Measurements from ENCODE around the gene MLANA.

MLANA gene

DNA sequence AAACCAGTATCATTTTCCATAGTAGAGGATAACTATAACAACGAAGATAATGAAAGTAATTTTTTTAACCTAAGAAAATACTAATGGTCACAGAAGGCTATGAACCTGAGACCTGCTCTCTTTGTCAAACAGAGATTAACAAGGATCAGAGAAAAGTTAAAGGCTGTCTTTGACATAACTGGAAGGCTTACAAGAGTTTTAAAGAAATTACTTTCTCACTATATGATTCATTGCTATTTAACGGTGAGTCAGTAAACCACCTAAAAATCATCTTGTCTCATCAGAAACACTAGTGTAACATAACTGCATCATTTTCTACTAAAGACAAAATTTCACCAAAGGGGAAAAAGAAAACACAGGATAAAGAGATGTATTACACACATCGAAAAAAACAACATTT lies 19.3 kb downstream of the MLANA start:
- intact Hi-C loops (cut with DNase I; ENCODE audit: low total_unique reads), result no loop called here
- Histone ChIP-seq H3K9me3 (no peaks in the 10 kb centered on the region), H3K27ac (no peak overlapping the region), H3K4me1 (no peaks in the 10 kb centered on the region), H3K4me3 (no peak overlapping the region), H3K36me3 (peaks cover 0 to 26% (median 18%) of the 10 kb centered on the region in 3 donors), H3K27me3 (no peaks in the 10 kb centered on the region)
- TF ChIP-seq, protein P1, sequence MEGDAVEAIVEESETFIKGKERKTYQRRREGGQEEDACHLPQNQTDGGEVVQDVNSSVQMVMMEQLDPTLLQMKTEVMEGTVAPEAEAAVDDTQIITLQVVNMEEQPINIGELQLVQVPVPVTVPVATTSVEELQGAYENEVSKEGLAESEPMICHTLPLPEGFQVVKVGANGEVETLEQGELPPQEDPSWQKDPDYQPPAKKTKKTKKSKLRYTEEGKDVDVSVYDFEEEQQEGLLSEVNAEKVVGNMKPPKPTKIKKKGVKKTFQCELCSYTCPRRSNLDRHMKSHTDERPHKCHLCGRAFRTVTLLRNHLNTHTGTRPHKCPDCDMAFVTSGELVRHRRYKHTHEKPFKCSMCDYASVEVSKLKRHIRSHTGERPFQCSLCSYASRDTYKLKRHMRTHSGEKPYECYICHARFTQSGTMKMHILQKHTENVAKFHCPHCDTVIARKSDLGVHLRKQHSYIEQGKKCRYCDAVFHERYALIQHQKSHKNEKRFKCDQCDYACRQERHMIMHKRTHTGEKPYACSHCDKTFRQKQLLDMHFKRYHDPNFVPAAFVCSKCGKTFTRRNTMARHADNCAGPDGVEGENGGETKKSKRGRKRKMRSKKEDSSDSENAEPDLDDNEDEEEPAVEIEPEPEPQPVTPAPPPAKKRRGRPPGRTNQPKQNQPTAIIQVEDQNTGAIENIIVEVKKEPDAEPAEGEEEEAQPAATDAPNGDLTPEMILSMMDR (IDR thresholded peaks at IDR 0.05), result no peak
- no peak for DNase-seq

DNA sequence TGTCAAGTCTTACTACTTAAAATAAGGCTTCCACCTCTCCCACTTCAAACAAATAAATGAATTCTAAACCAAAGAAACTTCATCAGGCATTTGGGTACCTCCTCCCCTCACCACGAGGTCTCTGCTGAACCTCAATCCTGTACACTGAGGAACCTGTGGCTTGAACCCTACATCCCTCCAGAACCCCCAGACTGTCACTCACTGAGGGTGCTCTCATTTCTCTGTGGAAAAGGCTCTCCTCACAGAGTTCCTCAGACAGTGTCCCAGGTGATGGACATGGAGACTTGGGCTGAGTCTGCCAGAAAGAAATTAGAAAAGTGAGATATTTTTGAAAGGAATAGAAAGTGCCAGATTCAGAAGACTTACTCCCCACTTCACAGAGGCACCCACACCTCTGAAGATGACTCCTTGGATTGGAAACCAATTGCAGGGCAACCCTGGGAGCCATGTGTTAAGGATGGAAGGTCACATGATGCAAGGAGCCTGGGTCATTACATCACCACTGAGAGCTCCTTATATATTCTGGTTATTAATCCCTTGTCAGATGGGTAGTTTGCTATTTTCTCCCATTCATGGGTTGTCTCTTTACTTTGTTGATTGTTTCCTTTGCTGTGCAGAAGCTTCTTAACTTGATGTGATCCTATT lies 19.8 kb downstream of the MLANA start:
- H3K27me3 ChIP-seq, result no peaks in the 10 kb centered on the region
- DNase-seq, result no peak
- H3K9me3 ChIP-seq, result no peaks in the 10 kb centered on the region
- TF ChIP-seq, protein P1 (IDR thresholded peaks at IDR 0.05), result no peak
- no peaks in the 10 kb centered on the region for H3K4me1 ChIP-seq
- H3K4me3 ChIP-seq, result no peak overlapping the region
- intact Hi-C loops (cut with DNase I; ENCODE audit: low total_unique reads), result no loop called here
- H3K36me3 ChIP-seq, result peaks cover 0 to 26% (median 18%) of the 10 kb centered on the region in 3 donors
- H3K27ac ChIP-seq, result no peak overlapping the region

DNA sequence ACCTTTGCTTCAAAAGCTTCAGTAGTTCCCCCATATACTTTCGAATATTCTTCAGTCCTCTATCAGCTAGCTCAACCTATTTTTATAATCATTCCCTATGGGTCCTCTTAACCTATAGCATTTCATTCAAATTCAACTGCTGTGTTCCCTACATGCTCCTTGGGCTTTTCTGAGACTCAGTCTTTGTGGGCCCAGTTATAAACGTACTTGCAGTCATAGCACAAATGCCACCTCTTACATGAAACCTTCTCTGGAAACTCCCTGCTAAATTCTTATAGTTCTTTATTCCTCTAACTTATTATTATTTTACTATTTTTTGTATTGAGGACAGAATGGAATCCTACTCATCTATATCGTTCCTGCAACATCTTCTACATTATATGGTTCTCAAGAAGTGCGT lies 24.7 kb downstream of the MLANA start:
- Histone ChIP-seq H3K9me3 (no peaks in the 10 kb centered on the region), H3K4me1 (no peaks in the 10 kb centered on the region)
- TF ChIP-seq, protein P1 (IDR thresholded peaks at IDR 0.05), result no peak

DNA sequence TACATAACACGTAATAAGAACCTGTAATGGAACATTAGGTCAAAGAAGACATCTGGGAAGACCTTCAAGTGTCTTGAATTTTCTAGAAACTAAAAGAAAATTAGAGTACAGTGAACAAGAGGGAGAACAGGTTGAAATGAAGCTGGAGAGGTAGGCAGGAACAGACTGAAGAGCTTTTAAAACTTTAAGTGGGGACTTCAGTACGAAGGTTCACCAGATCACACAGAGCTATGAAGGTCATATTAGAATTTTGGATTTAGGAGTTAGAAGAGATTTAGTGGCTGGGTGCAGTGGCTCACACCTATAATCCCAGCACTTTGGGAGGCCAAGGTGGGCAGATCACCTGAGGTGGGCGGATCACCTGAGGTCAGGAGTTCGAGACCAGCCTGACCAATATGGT lies 26.6 kb downstream of the MLANA start:
- H3K27me3 ChIP-seq, result no peaks in the 10 kb centered on the region
- no peak overlapping the region for H3K27ac ChIP-seq
- H3K9me3 ChIP-seq, result no peaks in the 10 kb centered on the region
- H3K4me3 ChIP-seq, result no peak overlapping the region
- no peaks in the 10 kb centered on the region for H3K4me1 ChIP-seq
- intact Hi-C loops (cut with DNase I; ENCODE audit: low total_unique reads), result no loop called here
- TF ChIP-seq, protein P1 (IDR thresholded peaks at IDR 0.05), result no peak
- H3K36me3 ChIP-seq, result peaks cover 11 to 27% (median 23%) of the 10 kb centered on the region in 3 donors
- no peak for DNase-seq

More for the DNA sequence above, 24.7 kb downstream of the MLANA start:
- H3K36me3 ChIP-seq, result peaks cover 0 to 9% (median 5%) of the 10 kb centered on the region in 3 donors
- no peaks in the 10 kb centered on the region for H3K27me3 ChIP-seq
- intact Hi-C loops (cut with DNase I; ENCODE audit: low total_unique reads), result no loop called here
- no peak for DNase-seq
- no peak overlapping the region for H3K4me3 ChIP-seq
- no peak overlapping the region for H3K27ac ChIP-seq

DNA sequence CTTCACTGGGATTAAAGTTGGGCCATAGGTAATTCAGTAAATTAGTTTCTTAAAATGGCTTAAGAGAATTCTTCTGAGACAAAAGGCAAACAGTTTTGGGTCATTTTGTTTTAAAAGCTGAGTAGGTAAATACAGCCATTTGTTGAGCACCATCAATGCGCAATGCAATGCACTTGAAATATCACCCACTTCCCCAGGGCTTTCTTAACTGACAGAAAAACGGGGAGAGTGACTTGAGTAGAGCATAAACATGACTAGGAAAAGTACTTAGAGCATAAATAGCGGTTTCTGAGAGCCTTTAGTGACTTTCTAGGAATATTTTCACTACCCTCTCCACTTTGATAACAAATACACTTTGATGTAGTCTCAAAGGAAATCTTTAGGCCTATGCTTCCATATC lies 27.2 kb downstream of the MLANA start:
- no peak overlapping the region for H3K4me3 ChIP-seq
- no peak for DNase-seq
- TF ChIP-seq, protein P1 (IDR thresholded peaks at IDR 0.05), result no peak
- peaks cover 17 to 33% (median 29%) of the 10 kb centered on the region in 3 donors for H3K36me3 ChIP-seq
- no peaks in the 10 kb centered on the region for H3K9me3 ChIP-seq
- H3K27ac ChIP-seq, result no peak overlapping the region
- intact Hi-C loops (cut with DNase I; ENCODE audit: low total_unique reads), result no loop called here
- H3K27me3 ChIP-seq, result no peaks in the 10 kb centered on the region
- H3K4me1 ChIP-seq, result no peaks in the 10 kb centered on the region

Data from tibial artery (tissue), 4 donors.